H1 (cell line): ENCODE measurements around the gene FAM174B. TPM values are rescaled to one million over a fixed set of nuclear protein-coding genes. Genes with fewer than 3 reads are reported as not detected.

Experiments used
- polyA plus RNA-seq, 7 experiments: library from polyadenylated mRNA; depleted of rRNA in 3 of 7; stranded (reverse) in 5 of 7; unstranded in 2 of 7; fragments of >200 nt in 5 of 7; fragments of 200-250 nt in 2 of 7; gene quantifications; 1 replicate in 5 of 7; 2 replicates in 1 of 7; 4 replicates in 1 of 7; pipeline versions ENCODE4 v1.2.1 to v1.2.3, GENCODE V29; 2011 to 2013; ENCODE audit warnings: missing spikeins in 2 of 7, mixed read lengths in 2 of 7
- total RNA-seq: library from RNA; stranded (reverse); fragmentation: NEBNext Ultra II Directional; extraction: Animal tissue kit (Norgen Biotek cat#: 25700); gene quantifications from 2 replicates; pipeline ENCODE4 v1.2.1, GENCODE V29; 2021
- TF ChIP-seq, protein P1 (sequence below): IDR thresholded peaks from 2 replicates; pipeline ENCODE4 v1.6.1; 2012; ENCODE audit warnings: low read length, inconsistent platforms

The FAM174B gene
- total and polyA plus RNA-seq, 2 of the 8 experiments (the other 6 are each of a cell fraction or from before 2014, with no cell fraction given): 9.3 to 35.2 TPM

DNA sequence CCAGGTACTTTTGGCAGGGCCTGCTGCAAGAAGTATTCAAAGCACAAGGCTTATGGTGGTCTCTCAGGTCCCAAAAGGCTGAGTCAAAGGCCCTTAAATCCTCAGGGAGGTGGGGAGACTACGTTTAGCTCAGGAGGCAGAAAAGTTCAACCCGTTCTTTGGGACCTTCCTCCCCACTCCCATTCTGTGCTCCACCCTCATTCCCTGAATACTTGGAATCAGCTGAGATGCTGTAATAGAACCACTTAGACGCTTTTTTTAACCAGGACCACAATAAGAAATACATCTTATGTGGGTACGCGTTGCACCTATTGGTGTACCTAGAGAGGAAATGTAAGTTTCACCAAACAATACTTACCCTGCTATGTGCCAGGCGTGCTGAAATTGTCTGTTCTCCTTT lies 58.0 kb downstream of the FAM174B start (continued):
- TF ChIP-seq, protein P1, sequence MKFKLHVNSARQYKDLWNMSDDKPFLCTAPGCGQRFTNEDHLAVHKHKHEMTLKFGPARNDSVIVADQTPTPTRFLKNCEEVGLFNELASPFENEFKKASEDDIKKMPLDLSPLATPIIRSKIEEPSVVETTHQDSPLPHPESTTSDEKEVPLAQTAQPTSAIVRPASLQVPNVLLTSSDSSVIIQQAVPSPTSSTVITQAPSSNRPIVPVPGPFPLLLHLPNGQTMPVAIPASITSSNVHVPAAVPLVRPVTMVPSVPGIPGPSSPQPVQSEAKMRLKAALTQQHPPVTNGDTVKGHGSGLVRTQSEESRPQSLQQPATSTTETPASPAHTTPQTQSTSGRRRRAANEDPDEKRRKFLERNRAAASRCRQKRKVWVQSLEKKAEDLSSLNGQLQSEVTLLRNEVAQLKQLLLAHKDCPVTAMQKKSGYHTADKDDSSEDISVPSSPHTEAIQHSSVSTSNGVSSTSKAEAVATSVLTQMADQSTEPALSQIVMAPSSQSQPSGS: no peak
- TF ChIP-seq, all 59 proteins: peak for 0
